Sigmoid colon (tissue), 4 donors: ENCODE data around the gene PLS1.

ENCODE experiments used
- POLR2A ChIP-seq, 2 donors: fragments of 450-650 bp; IDR thresholded peaks; one replicate each; pipeline ENCODE4 v1.6.1; 2016; ENCODE audit warnings: antibody characterized with exemption in 2 of 2, mild to moderate bottlenecking in 2 of 2, moderate library complexity in 2 of 2
- POLR2AphosphoS5 ChIP-seq, 4 donors: sonication (generic); formaldehyde crosslinking; IDR thresholded peaks; one replicate each; pipeline ENCODE4 v1.6.1; 2017; ENCODE audit warnings: antibody characterized with exemption in 4 of 4
- TF ChIP-seq, protein P1 (sequence below), 4 experiments: fragments of 450-650 bp in 3 of 4; fragments of 200-600 bp in 1 of 4; IDR thresholded peaks; one replicate each; pipeline ENCODE4 v1.5.1; 2016 to 2019; ENCODE audit warnings: antibody characterized with exemption in 4 of 4, mild to moderate bottlenecking in 3 of 4, moderate library complexity in 2 of 4

GRCh38 chr3:142651711-142652110 is 55.5 kb downstream of the PLS1 start:
- TF ChIP-seq, protein P1, sequence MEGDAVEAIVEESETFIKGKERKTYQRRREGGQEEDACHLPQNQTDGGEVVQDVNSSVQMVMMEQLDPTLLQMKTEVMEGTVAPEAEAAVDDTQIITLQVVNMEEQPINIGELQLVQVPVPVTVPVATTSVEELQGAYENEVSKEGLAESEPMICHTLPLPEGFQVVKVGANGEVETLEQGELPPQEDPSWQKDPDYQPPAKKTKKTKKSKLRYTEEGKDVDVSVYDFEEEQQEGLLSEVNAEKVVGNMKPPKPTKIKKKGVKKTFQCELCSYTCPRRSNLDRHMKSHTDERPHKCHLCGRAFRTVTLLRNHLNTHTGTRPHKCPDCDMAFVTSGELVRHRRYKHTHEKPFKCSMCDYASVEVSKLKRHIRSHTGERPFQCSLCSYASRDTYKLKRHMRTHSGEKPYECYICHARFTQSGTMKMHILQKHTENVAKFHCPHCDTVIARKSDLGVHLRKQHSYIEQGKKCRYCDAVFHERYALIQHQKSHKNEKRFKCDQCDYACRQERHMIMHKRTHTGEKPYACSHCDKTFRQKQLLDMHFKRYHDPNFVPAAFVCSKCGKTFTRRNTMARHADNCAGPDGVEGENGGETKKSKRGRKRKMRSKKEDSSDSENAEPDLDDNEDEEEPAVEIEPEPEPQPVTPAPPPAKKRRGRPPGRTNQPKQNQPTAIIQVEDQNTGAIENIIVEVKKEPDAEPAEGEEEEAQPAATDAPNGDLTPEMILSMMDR (IDR thresholded peaks at IDR 0.05) = no peak
- TF ChIP-seq POLR2AphosphoS5 (IDR thresholded peaks at IDR 0.05) (no peak), POLR2A (IDR thresholded peaks at IDR 0.05) (no peak)
